Caco-2 (cell line): ENCODE results near the gene TRIM17. TPM values are rescaled to one million over a fixed set of nuclear protein-coding genes. Genes with fewer than 3 reads are reported as not detected.

Experiments used
- BruUV-seq: library from RNA; stranded (reverse); fragments of 400-500 nt; replicated peaks from 2 replicates; lab custom pipeline; 2021; lab: Mats Ljungman, UMichigan
- CTCF ChIA-PET: fragments of 300-600 bp; sonication (Branson Sonifier 250); formaldehyde crosslinking; loops from one replicate; lab custom pipeline; 2022; ENCODE audit warnings: antibody characterized with exemption; lab: Charles Lee
- POLR2A ChIA-PET: fragments of 300-600 bp; sonication (Branson Sonifier 250); formaldehyde crosslinking; loops from one replicate; lab custom pipeline; 2022; ENCODE audit warnings: antibody characterized with exemption; lab: Charles Lee
- DNase-seq, 2 experiments: peaks; one replicate each; pipeline versions ENCODE4 v3.0.0 to v3.0.0-alpha.2; 2020 to 2022
- H3K27me3 ChIP-seq: replicated peaks from 2 replicates; pipeline ENCODE4 v1.6.0; 2011; ENCODE audit warnings: low read length; ENCODE audit not compliant: control insufficient read depth, insufficient read depth
- H3K36me3 ChIP-seq: 2 replicates; pipeline ENCODE4 v1.5.1; 2011; ENCODE audit warnings: low read length; ENCODE audit not compliant: control insufficient read depth, insufficient read depth
- H3K4me1 ChIP-seq: fragments of 250-450 bp; sonication (Bioruptor Pico); 2 replicates; pipeline ENCODE4 v1.5.1; 2020; ENCODE audit warnings: mild to moderate bottlenecking
- H3K4me3 ChIP-seq: 2 replicates; pipeline ENCODE4 v1.5.1; 2011; ENCODE audit warnings: low read depth, mild to moderate bottlenecking, control low read depth, low read length
- H3K9me3 ChIP-seq: fragments of 250-450 bp; sonication (Bioruptor Pico); 2 replicates; pipeline ENCODE4 v1.5.1; 2020; ENCODE audit warnings: mild to moderate bottlenecking, moderate library complexity
- H3K27ac Mint-ChIP-seq: one replicate; pipeline ENCODE4 v1.8.0; 2022; ENCODE audit warnings: mixed read lengths; ENCODE audit not compliant: unreplicated experiment
- H3K27me3 Mint-ChIP-seq: one replicate; pipeline ENCODE4 v1.8.0; 2022; ENCODE audit warnings: mixed read lengths; ENCODE audit not compliant: insufficient read depth, unreplicated experiment
- H3K36me3 Mint-ChIP-seq: one replicate; pipeline ENCODE4 v1.8.0; 2022; ENCODE audit warnings: mild to moderate bottlenecking, mixed read lengths; ENCODE audit not compliant: insufficient read depth, unreplicated experiment
- H3K4me1 Mint-ChIP-seq: one replicate; pipeline ENCODE4 v1.8.0; 2022; ENCODE audit warnings: low read depth, mixed read lengths; ENCODE audit not compliant: unreplicated experiment
- H3K4me3 Mint-ChIP-seq: one replicate; pipeline ENCODE4 v1.8.0; 2022; ENCODE audit warnings: mild to moderate bottlenecking, moderate library complexity, mixed read lengths; ENCODE audit not compliant: unreplicated experiment
- H3K9me3 Mint-ChIP-seq: one replicate; pipeline ENCODE4 v1.8.0; 2022; ENCODE audit warnings: mixed read lengths; ENCODE audit not compliant: unreplicated experiment
- CTCF ChIP-seq, 2 experiments: fragments of 200-600 bp in 1 of 2; IDR thresholded peaks; 1 replicate in 1 of 2; 2 replicates in 1 of 2; pipeline versions ENCODE4 v1.5.1 to v1.8.0; 2011 to 2022; ENCODE audit warnings: antibody characterized with exemption in 1 of 2, control low read depth in 1 of 2, inconsistent platforms in 1 of 2, low read depth in 1 of 2, low read length in 1 of 2, mild to moderate bottlenecking in 1 of 2, moderate library complexity in 1 of 2; ENCODE audit not compliant: insufficient read depth in 1 of 2, severe bottlenecking in 1 of 2, unreplicated experiment in 1 of 2
- intact Hi-C: fragments of 100-400 bp; cut with micrococcal nuclease; formaldehyde crosslinking; loops from one replicate; pipeline ENCODE4 v1.10.0; 2022; ENCODE audit not compliant: unreplicated experiment
- total RNA-seq: library from RNA; stranded (reverse); gene quantifications from 2 replicates; pipeline ENCODE4 v1.2.3, GENCODE V29; 2022

TRIM17 gene
- total RNA-seq, 1 experiment from 2014 or later, result 4.0 TPM

- no peaks in the 10 kb centered on the region for H3K36me3 Mint-ChIP-seq
- no peaks in the 10 kb centered on the region for H3K4me1 Mint-ChIP-seq
- Histone ChIP-seq H3K36me3 (no peaks in the 10 kb centered on the region), H3K4me3 (no peak overlapping the region), H3K27me3 (no peaks in the 10 kb centered on the region), H3K4me1 (no peaks in the 10 kb centered on the region), H3K9me3 (no peaks in the 10 kb centered on the region)
- ChIA-PET POLR2A (no interaction called here), CTCF (no interaction called here)
- H3K27ac Mint-ChIP-seq, result no peak overlapping the region
- BruUV-seq, result no TSS peak
- TF ChIP-seq CTCF (IDR thresholded peaks at IDR 0.05; ENCODE audit: insufficient read depth in 1 of 2, low read depth in 1 of 2, low read length in 1 of 2, severe bottlenecking in 1 of 2, unreplicated experiment in 1 of 2), result no peak
- no peak for DNase-seq
- no peaks in the 10 kb centered on the region for H3K27me3 Mint-ChIP-seq
- intact Hi-C loops, result no loop called here
- H3K4me3 Mint-ChIP-seq, result no peak overlapping the region
- no peaks in the 10 kb centered on the region for H3K9me3 Mint-ChIP-seq
Measured at GRCh38 chr1:228361314-228362140, 55.1 kb downstream of the TRIM17 start.

DNA sequence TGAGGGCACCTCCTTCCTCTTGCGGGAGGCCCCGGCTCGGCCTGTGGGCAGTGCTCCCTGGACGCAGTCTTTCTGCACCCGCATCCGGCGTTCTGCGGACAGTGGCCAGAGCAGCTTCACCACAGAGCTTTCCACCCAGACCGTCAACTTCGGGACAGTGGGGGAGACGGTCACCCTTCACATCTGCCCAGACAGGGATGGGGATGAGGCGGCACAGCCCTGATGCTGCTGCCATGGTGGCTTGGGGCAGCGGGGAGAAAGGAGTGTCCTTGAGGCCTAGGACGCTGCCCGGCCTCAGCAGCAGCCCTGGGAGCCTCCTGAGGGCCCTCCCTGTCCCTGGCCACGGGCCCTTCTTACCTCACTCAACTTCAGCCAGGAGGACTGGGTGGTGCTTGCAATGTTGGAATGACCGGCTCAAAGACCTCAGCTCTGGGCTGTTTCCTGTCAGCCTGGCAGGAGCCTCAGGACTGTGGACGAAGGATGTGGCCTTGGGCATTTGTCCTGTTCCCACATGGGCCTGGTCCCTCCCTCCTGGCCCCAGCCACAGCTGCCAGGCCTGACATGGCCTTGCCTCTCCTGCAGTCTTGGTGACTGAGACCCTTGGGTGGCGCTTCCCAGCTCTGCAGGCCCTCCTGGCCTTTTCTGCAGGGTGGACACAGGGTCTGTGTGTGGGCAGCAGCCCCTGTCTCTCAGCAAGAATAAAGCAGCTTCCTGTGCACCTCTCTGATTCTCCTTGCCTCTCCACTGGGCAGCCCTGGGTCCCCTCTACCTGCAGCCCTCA lies 55.9 kb downstream of the TRIM17 start:
- no peaks in the 10 kb centered on the region for H3K4me1 Mint-ChIP-seq
- H3K36me3 Mint-ChIP-seq, result no peaks in the 10 kb centered on the region
- intact Hi-C loops, result no loop called here
- CTCF ChIA-PET, result no interaction called here
- Histone ChIP-seq H3K36me3 (no peaks in the 10 kb centered on the region), H3K4me1 (no peaks in the 10 kb centered on the region), H3K4me3 (no peak overlapping the region), H3K27me3 (no peaks in the 10 kb centered on the region), H3K9me3 (no peaks in the 10 kb centered on the region)
- no peaks in the 10 kb centered on the region for H3K9me3 Mint-ChIP-seq
- BruUV-seq, result no TSS peak
- POLR2A ChIA-PET, result no interaction called here
- TF ChIP-seq CTCF (IDR thresholded peaks at IDR 0.05; ENCODE audit: insufficient read depth in 1 of 2, low read depth in 1 of 2, low read length in 1 of 2, severe bottlenecking in 1 of 2, unreplicated experiment in 1 of 2), result no peak
- DNase-seq, result no peak
- H3K27ac Mint-ChIP-seq, result no peak overlapping the region
- no peaks in the 10 kb centered on the region for H3K27me3 Mint-ChIP-seq
- H3K4me3 Mint-ChIP-seq, result no peak overlapping the region

GRCh38 chr1:228359613-228360532 lies 56.8 kb downstream of the TRIM17 start:
- H3K36me3 ChIP-seq, result no peaks in the 10 kb centered on the region
- Mint-ChIP-seq H3K4me1 (no peaks in the 10 kb centered on the region), H3K27ac (no peak overlapping the region), H3K9me3 (no peaks in the 10 kb centered on the region), H3K36me3 (no peaks in the 10 kb centered on the region), H3K27me3 (no peaks in the 10 kb centered on the region), H3K4me3 (no peak overlapping the region)
- H3K4me1 ChIP-seq, result no peaks in the 10 kb centered on the region
- no peak overlapping the region for H3K4me3 ChIP-seq
- intact Hi-C loops, result no loop called here
- POLR2A ChIA-PET, result no interaction called here
- no peaks in the 10 kb centered on the region for H3K27me3 ChIP-seq
- no peak for TF ChIP-seq CTCF (IDR thresholded peaks at IDR 0.05; ENCODE audit: insufficient read depth in 1 of 2, low read depth in 1 of 2, low read length in 1 of 2, severe bottlenecking in 1 of 2, unreplicated experiment in 1 of 2)
- DNase-seq, result no peak
- CTCF ChIA-PET, result no interaction called here
- no TSS peak for BruUV-seq
- no peaks in the 10 kb centered on the region for H3K9me3 ChIP-seq
